Right lobe of liver (tissue), 6 donors: ENCODE measurements around the gene APLP2. TPM values are rescaled to one million over a fixed set of nuclear protein-coding genes. Genes with fewer than 3 reads are reported as not detected.
"Not testable (repeated sequence)": the region's sequence is repeated elsewhere in the genome, so short reads cannot be mapped to it uniquely, and the experiment has no call there.

Source experiments
- ATAC-seq, 4 donors: fragments of 200-7000 bp; cut with Tn5 transposase; one replicate each; pipeline ENCODE4 v1.9.1; 2020; ENCODE audit warnings: mild to moderate bottlenecking in 4 of 4, moderate library complexity in 4 of 4
- DNase-seq, 3 donors: peaks; one replicate each; pipeline ENCODE4 v3.0.0-alpha.2; 2020
- H3K27ac ChIP-seq, 3 donors: fragments of 200-600 bp; one replicate each; pipeline ENCODE4 v1.8.0; 2022
- H3K27me3 ChIP-seq, 2 donors: fragments of 200-600 bp; one replicate each; pipeline ENCODE4 v1.8.0; 2022
- H3K36me3 ChIP-seq, 4 donors: fragments of 200-600 bp; sonication (generic) in 1 of 4; one replicate each; pipeline versions ENCODE4 v1.5.1 to v1.8.0; 2017 to 2022; ENCODE audit warnings: control low read depth in 1 of 4
- H3K4me1 ChIP-seq, 4 donors: fragments of 200-600 bp; sonication (generic) in 1 of 4; one replicate each; pipeline versions ENCODE4 v1.5.1 to v1.8.0; 2017 to 2022; ENCODE audit warnings: control low read depth in 1 of 4
- H3K4me3 ChIP-seq, 3 donors: fragments of 200-600 bp; one replicate each; pipeline ENCODE4 v1.8.0; 2022
- H3K9me3 ChIP-seq, 4 donors: fragments of 200-600 bp; sonication (generic) in 1 of 4; one replicate each; pipeline versions ENCODE4 v1.5.1 to v1.8.0; 2017 to 2022; ENCODE audit warnings: control low read depth in 1 of 4
- CTCF ChIP-seq, 4 donors: fragments of 200-600 bp in 3 of 4; fragments of 450-650 bp in 1 of 4; IDR thresholded peaks; one replicate each; pipeline versions ENCODE4 v1.5.1 to v1.8.0; 2016 to 2022; ENCODE audit warnings: antibody characterized with exemption in 4 of 4, mild to moderate bottlenecking in 2 of 4
- POLR2A ChIP-seq: fragments of 450-650 bp; IDR thresholded peaks from one replicate; pipeline ENCODE4 v1.6.1; 2017; ENCODE audit warnings: antibody characterized with exemption, mild to moderate bottlenecking
- WGBS: methylation state at CpG from one replicate; pipeline ENCODE4 v1.1.6; 2018; ENCODE audit warnings: low coverage, low lambda C conversion rate; ENCODE audit not compliant: insufficient coverage; ENCODE audit errors: missing lambda C conversion rate; 5-methylcytosine and 5-hydroxymethylcytosine counted together
- intact Hi-C, 2 donors: fragments of 100-400 bp; cut with DNase I; formaldehyde crosslinking; loops; one replicate each; pipeline versions ENCODE4 v1.11.2 to v1.14.1; 2022
- long read RNA-seq: library from polyadenylated mRNA; unstranded; transcript quantifications from one replicate; pipeline ENCODE4 v2.0.0, GENCODE V29; 2019
- total RNA-seq, 6 experiments: library from RNA; depleted of rRNA in 2 of 6; stranded (reverse); fragments of >200 nt in 2 of 6; fragmentation: NEBNext Ultra II Directional in 3 of 6; extraction: Animal tissue kit (Norgen Biotek cat#: 25700) in 3 of 6; gene quantifications; one replicate each; pipeline versions ENCODE4 v1.1.0 to v1.2.4, GENCODE V29; 2016 to 2023
- donor health status: DM: no; HTN: yes; CAD: no.
- donor health status: DM: no; HTN: no; CAD: no.
- donor health status: DM: no; HTN: no; CAD: no.
- donor health status: DM: no; HTN: yes; CAD: no.
- donor health status: DM: no; HTN: yes; CAD: no.

APLP2 gene
- 100 to 1,000 TPM; 184 to 255 (median 252) TPM for total RNA-seq
- long read RNA-seq, transcript APLP2-203 (17 exons, 3,270 nt), result major isoform, 7 of 49 reads
- long read RNA-seq, partial matches to known transcripts, result 29 of 49 reads
- long read RNA-seq, other reads (novel, unspliced or antisense), result 11 of 49 reads

DNA sequence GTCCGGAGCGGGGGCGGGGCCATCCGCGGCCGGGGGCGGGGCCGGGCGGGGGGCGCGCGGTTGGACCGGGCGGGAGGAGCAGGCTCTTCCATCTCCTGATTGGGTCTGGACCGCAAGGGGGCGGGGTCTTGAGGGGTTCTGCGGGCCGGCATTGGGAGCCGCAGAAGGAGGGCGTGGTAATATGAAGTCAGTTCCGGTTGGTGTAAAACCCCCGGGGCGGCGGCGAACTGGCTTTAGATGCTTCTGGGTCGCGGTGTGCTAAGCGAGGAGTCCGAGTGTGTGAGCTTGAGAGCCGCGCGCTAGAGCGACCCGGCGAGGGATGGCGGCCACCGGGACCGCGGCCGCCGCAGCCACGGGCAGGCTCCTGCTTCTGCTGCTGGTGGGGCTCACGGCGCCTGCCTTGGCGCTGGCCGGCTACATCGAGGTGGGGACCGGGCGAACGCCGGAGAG lies at the start of gene APLP2:
Gene APLP2, plus strand, starts transcription at position 236 of the 450 bp plus-strand sequence. Its CDS starts 84 bp downstream, at position 320.
- H3K36me3 ChIP-seq, result no peaks in the 10 kb centered on the region
- DNase-seq (peak; percentile 99 to 100 (median 100)), ATAC-seq (peak; percentile 86 to 93 (median 88))
- peaks cover 0 to 35% (median 0%) of the 10 kb centered on the region in 4 donors for H3K4me1 ChIP-seq
- no peak for TF ChIP-seq CTCF (IDR thresholded peaks at IDR 0.05)
- TF ChIP-seq POLR2A, result peak; percentile 96
- no peaks in the 10 kb centered on the region for H3K9me3 ChIP-seq
- H3K27ac ChIP-seq, result peak within 1 kb of the TSS; percentile 83 to 95 (median 92)
- intact Hi-C loops, result loop anchor here in 1 of 2 donors (10.0 kb wide), 1 partner anchor 65 kb away; the partner anchor contains the start of gene PRDM10
- peak within 1 kb of the TSS; percentile 69 to 89 (median 82) for H3K4me3 ChIP-seq
- 0% methylated on average over 2 of the region's 51 CpGs for WGBS
- no peaks in the 10 kb centered on the region for H3K27me3 ChIP-seq

DNA sequence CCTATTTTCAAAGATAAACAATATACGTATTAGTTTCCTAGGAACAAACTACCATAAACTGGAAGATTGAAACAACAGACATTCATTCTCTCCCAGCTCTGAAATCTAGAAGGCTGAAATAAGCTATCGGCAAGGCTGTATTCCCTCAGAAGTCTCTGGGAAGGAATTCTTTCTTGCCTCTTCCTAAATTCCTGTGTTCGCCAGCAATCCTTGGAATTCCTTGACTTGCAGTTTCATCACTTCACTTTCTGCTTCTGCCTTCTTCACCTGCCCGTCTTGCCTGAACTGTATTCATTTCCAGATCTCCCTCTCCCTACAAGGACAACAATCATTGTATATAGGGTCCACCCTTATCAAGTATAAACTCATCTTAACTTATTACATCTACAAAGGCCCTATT lies 49.4 kb upstream of the APLP2 start:
- DNase-seq, result no peak
- 78% methylated on average over 4 of the region's 4 CpGs for WGBS
- no peaks in the 10 kb centered on the region for H3K4me1 ChIP-seq

DNA sequence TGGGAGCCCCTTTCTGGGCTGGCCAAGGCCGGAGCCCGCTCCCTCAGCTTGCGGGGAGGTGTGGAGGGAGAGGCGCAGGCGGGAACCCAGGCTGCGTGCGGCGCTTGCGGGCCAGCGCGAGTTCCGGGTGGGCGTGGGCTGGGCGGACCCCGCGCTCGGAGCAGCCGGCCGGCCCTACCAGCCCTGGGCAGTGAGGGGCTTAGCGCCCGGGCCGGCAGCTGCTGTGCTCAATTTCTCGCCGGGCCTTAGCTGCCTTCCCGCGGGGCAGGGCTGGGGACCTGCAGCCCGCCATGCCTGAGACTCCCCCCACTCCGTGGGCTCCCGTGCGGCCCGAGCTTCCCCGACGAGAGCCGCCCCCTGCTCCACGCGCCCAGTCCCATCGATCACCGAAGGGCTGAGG lies 48.1 kb upstream of the APLP2 start:
- intact Hi-C loops, H3K9me3 ChIP-seq, H3K4me1 ChIP-seq, H3K27ac ChIP-seq, H3K4me3 ChIP-seq, ATAC-seq, H3K27me3 ChIP-seq, H3K36me3 ChIP-seq, DNase-seq: not testable (repeated sequence)
- WGBS, result 100% methylated on average over 1 of the region's 38 CpGs

More for the DNA sequence above, 49.4 kb upstream of the APLP2 start:
- Histone ChIP-seq H3K9me3 (no peaks in the 10 kb centered on the region), H3K27ac (no peak overlapping the region), H3K36me3 (no peaks in the 10 kb centered on the region), H3K4me3 (no peak overlapping the region), H3K27me3 (no peaks in the 10 kb centered on the region)
- intact Hi-C loops, result no loop called here
- no peak for ATAC-seq
- TF ChIP-seq CTCF (IDR thresholded peaks at IDR 0.05) (no peak), POLR2A (no peak)

DNA sequence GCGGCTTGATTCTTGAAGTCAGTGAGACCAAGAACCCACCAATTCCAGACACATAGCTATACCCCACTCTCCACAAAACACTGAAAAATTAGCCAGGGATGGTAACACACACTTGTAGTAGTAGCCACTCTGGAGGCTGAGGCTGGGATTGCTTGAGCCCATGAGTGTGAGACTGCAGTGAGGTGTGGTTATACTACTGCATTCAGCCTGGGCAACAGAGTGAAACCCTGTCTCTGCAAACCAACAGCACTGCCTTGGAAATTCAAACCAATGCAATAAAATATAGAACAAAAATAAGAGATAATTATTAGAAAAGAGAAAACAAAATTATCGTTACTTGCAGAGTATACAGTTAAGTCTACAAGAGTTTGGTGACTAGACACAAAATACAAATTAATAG lies 46.9 kb upstream of the APLP2 start:
- Histone ChIP-seq H3K27ac (no peak overlapping the region), H3K9me3 (no peaks in the 10 kb centered on the region), H3K4me1 (no peaks in the 10 kb centered on the region), H3K27me3 (no peaks in the 10 kb centered on the region), H3K36me3 (no peaks in the 10 kb centered on the region), H3K4me3 (no peak overlapping the region)
- intact Hi-C loops, result no loop called here
- DNase-seq (no peak), ATAC-seq (no peak)
- TF ChIP-seq CTCF (IDR thresholded peaks at IDR 0.05) (no peak), POLR2A (no peak)
- 100% methylated on average over 1 of the region's 2 CpGs for WGBS

GRCh38 chr11:130023204-130023603 lies 46.5 kb upstream of the APLP2 start:
- no peak overlapping the region for H3K4me3 ChIP-seq
- no peaks in the 10 kb centered on the region for H3K9me3 ChIP-seq
- no peak overlapping the region for H3K27ac ChIP-seq
- TF ChIP-seq CTCF (IDR thresholded peaks at IDR 0.05) (no peak), POLR2A (no peak)
- no peaks in the 10 kb centered on the region for H3K27me3 ChIP-seq
- no peaks in the 10 kb centered on the region for H3K36me3 ChIP-seq
- DNase-seq, result no peak
- intact Hi-C loops, result no loop called here
- 41% methylated on average over 2 of the region's 2 CpGs for whole genome bisulfite sequencing
- peak in 1 of 4 donors; percentile 42 for ATAC-seq
- H3K4me1 ChIP-seq, result no peaks in the 10 kb centered on the region
